ENCODE data around the gene ZRANB1. TPM values are rescaled to one million over a fixed set of nuclear protein-coding genes. Genes with fewer than 3 reads are reported as not detected.

ZRANB1 gene
- total and polyA plus RNA-seq, 2 of the 13 experiments (the other 11 are each of a cell fraction or from before 2014, with no cell fraction given): 10.3 to 19.6 TPM

GRCh38 chr10:124916585-124917427, 25.1 kb upstream of the ZRANB1 start (continued):
- TF ChIP-seq NONO (IDR thresholded peaks at IDR 0.05) (no peak), NONO (CRISPR knock-in tag; conservative IDR thresholded peaks at IDR 0.05) (peak; percentile 51), ZNF607 (CRISPR knock-in tag; IDR thresholded peaks at IDR 0.05; ENCODE audit: borderline replicate concordance) (peak; percentile 66; the same call in 1 of the 2 replicates), AKAP8 (CRISPR knock-in tag; IDR thresholded peaks at IDR 0.05) (no peak), CAMTA2 (CRISPR knock-in tag; IDR thresholded peaks at IDR 0.05; ENCODE audit: borderline replicate concordance) (0 out of 2 replicates have a peak, but pooled peaks have one; percentile 18), MATR3 (CRISPR knock-in tag; IDR thresholded peaks at IDR 0.05) (no peak), ZNF446 (CRISPR knock-in tag; IDR thresholded peaks at IDR 0.05) (no peak), MIER3 (CRISPR knock-in tag; IDR thresholded peaks at IDR 0.05; ENCODE audit: borderline replicate concordance) (0 out of 2 replicates have a peak, but pooled peaks have one; percentile 27), HMG20B (CRISPR knock-in tag; conservative IDR thresholded peaks at IDR 0.05) (no peak), SALL2 (CRISPR knock-in tag; IDR thresholded peaks at IDR 0.05) (peak; percentile 73), DR1 (CRISPR knock-in tag; IDR thresholded peaks at IDR 0.05) (peak; percentile 75), NFKBIZ (CRISPR knock-in tag; IDR thresholded peaks at IDR 0.05) (0 out of 2 replicates have a peak, but pooled peaks have one; percentile 3), NCOA2 (CRISPR knock-in tag; IDR thresholded peaks at IDR 0.05) (0 out of 2 replicates have a peak, but pooled peaks have one; percentile 17), HNRNPK (IDR thresholded peaks at IDR 0.05; ENCODE audit: low read depth, low read length, poor library complexity, severe bottlenecking) (peak; percentile 36), PRMT3 (CRISPR knock-in tag; IDR thresholded peaks at IDR 0.05; ENCODE audit: borderline replicate concordance, low read depth) (no peak), SOX6 (IDR thresholded peaks at IDR 0.05) (no peak), SOX6 (CRISPR knock-in tag; IDR thresholded peaks at IDR 0.05) (peak; percentile 16; the same call in 1 of the 2 replicates), ZNF503 (CRISPR knock-in tag; IDR thresholded peaks at IDR 0.05) (peak; percentile 72; the same call in 1 of the 2 replicates), ZNF816 (CRISPR knock-in tag; IDR thresholded peaks at IDR 0.05; ENCODE audit: borderline replicate concordance) (peak; percentile 61; the same call in 1 of the 2 replicates), ZNF329 (CRISPR knock-in tag; IDR thresholded peaks at IDR 0.05; ENCODE audit: low read depth) (0 out of 2 replicates have a peak, but pooled peaks have one; percentile 73), HOXA3 (CRISPR knock-in tag; IDR thresholded peaks at IDR 0.05) (peak; percentile 89), HMGXB4 (CRISPR knock-in tag; IDR thresholded peaks at IDR 0.05; ENCODE audit: borderline replicate concordance in 1 of 2, low read depth in 1 of 2) (peak; percentile 60 to 63; a peak in 2 of 4 replicates), SIN3A (IDR thresholded peaks at IDR 0.05; ENCODE audit: borderline replicate concordance, low read depth, low read length) (peak; percentile 72; the same call in 1 of the 2 replicates), FOXK1 (CRISPR knock-in tag; IDR thresholded peaks at IDR 0.05; ENCODE audit: borderline replicate concordance, low read depth) (peak; percentile 60; the same call in 1 of the 2 replicates), FOXA3 (CRISPR knock-in tag; IDR thresholded peaks at IDR 0.05) (peak; percentile 37; the same call in 1 of the 2 replicates)

Measured in HepG2 (cell line).